Smooth muscle cell (in vitro differentiated cells): ENCODE data around the gene CPSF7. TPM values are rescaled to one million over a fixed set of nuclear protein-coding genes. Genes with fewer than 3 reads are reported as not detected.

Experiments used
- DNase-seq: peaks from one replicate; lab custom pipeline; 2025; ENCODE audit not compliant: unreplicated experiment; lab: John Stamatoyannopoulos, UW
- H2AFZ ChIP-seq: fragments of 200-600 bp; sonication (generic); 2 replicates; pipeline ENCODE4 v1.6.0; 2016; ENCODE audit warnings: antibody characterized with exemption, low read depth, mild to moderate bottlenecking
- H3F3A ChIP-seq: fragments of 200-600 bp; sonication (generic); 2 replicates; pipeline ENCODE4 v1.6.0; 2017; ENCODE audit warnings: antibody characterized with exemption, low read depth
- H3K27ac ChIP-seq: fragments of 200-600 bp; sonication (generic); 2 replicates; pipeline ENCODE4 v1.5.1; 2016; ENCODE audit warnings: low read depth, mild to moderate bottlenecking
- H3K27me3 ChIP-seq: fragments of 200-600 bp; sonication (generic); 2 replicates; pipeline ENCODE4 v1.6.1; 2016; ENCODE audit warnings: low read depth, mild to moderate bottlenecking
- H3K36me3 ChIP-seq: fragments of 200-600 bp; sonication (generic); 2 replicates; pipeline ENCODE4 v1.5.1; 2016; ENCODE audit warnings: low read depth
- H3K4me1 ChIP-seq: fragments of 200-600 bp; sonication (generic); 2 replicates; pipeline ENCODE4 v1.5.1; 2016; ENCODE audit warnings: low read depth
- H3K4me2 ChIP-seq: fragments of 200-600 bp; sonication (generic); 2 replicates; pipeline ENCODE4 v1.6.0; 2016; ENCODE audit warnings: mild to moderate bottlenecking
- H3K4me3 ChIP-seq: fragments of 200-600 bp; sonication (generic); 2 replicates; pipeline ENCODE4 v1.5.1; 2016; ENCODE audit warnings: mild to moderate bottlenecking
- H3K79me2 ChIP-seq: fragments of 200-600 bp; sonication (generic); 2 replicates; pipeline ENCODE4 v1.6.0; 2016; ENCODE audit warnings: low read depth, mild to moderate bottlenecking
- H3K9ac ChIP-seq: fragments of 200-600 bp; sonication (generic); 2 replicates; pipeline ENCODE4 v1.6.0; 2016; ENCODE audit warnings: low read depth
- H3K9me3 ChIP-seq: fragments of 200-600 bp; sonication (generic); replicated peaks from 2 replicates; pipeline ENCODE4 v1.5.1; 2016; ENCODE audit warnings: low read depth
- H4K20me1 ChIP-seq: fragments of 200-600 bp; sonication (generic); 2 replicates; pipeline ENCODE4 v1.6.0; 2016; ENCODE audit warnings: low read depth
- CTCF ChIP-seq: fragments of 200-600 bp; sonication (generic); IDR thresholded peaks from 2 replicates; pipeline ENCODE4 v1.5.1; 2017; ENCODE audit warnings: borderline replicate concordance, mild to moderate bottlenecking, antibody characterized with exemption; ENCODE audit not compliant: insufficient read depth, poor library complexity, severe bottlenecking
- WGBS: methylation state at CpG from one replicate; pipeline ENCODE4 v1.1.7; 2016; ENCODE audit warnings: low lambda C conversion rate; 5-methylcytosine and 5-hydroxymethylcytosine counted together
- polyA plus RNA-seq: library from polyadenylated mRNA; unstranded; fragments of >200 nt; fragmentation: Nextera tagmentation; extraction: Ambion mirVana; gene quantifications from 2 replicates; pipeline ENCODE4 v1.2.1, GENCODE V29; 2016
- total RNA-seq: library from RNA; depleted of rRNA; stranded (reverse); fragments of >200 nt; gene quantifications from 2 replicates; pipeline ENCODE4 v1.2.3, GENCODE V29; 2014

Gene CPSF7
- total and polyA plus RNA-seq, 2 experiments from 2014 or later = 26.2 to 35.1 TPM

GRCh38 chr11:61452825-61453224, 23.1 kb upstream of the CPSF7 start:
- WGBS = 100% methylated on average over 2 of the region's 2 CpGs
- H3K79me2 ChIP-seq = no peaks in the 10 kb centered on the region
- H3K9me3 ChIP-seq = no peaks in the 10 kb centered on the region
- no peak for DNase-seq
- H3K4me1 ChIP-seq = no peaks in the 10 kb centered on the region
- no peak overlapping the region for H3K27ac ChIP-seq
- H3K4me2 ChIP-seq = no peak overlapping the region
- H3F3A ChIP-seq = no peaks in the 10 kb centered on the region
- H3K27me3 ChIP-seq = no peaks in the 10 kb centered on the region
- no peak overlapping the region for H3K9ac ChIP-seq
- H2AFZ ChIP-seq = no peak overlapping the region
- TF ChIP-seq CTCF = no peak
- no peak overlapping the region for H3K4me3 ChIP-seq
- H3K36me3 ChIP-seq = no peaks in the 10 kb centered on the region
- peaks cover 58% of the 10 kb centered on the region for H4K20me1 ChIP-seq

GRCh38 chr11:61448552-61448927, 18.8 kb upstream of the CPSF7 start:
- Histone ChIP-seq H3K79me2 (peaks cover 4% of the 10 kb centered on the region), H4K20me1 (peaks cover 67% of the 10 kb centered on the region), H3K4me2 (no peak overlapping the region), H3K9ac (no peak overlapping the region), H3K27ac (no peak overlapping the region), H2AFZ (no peak overlapping the region), H3K36me3 (no peaks in the 10 kb centered on the region), H3K4me3 (no peak overlapping the region), H3K27me3 (no peaks in the 10 kb centered on the region), H3K4me1 (peaks cover 4% of the 10 kb centered on the region), H3K9me3 (no peaks in the 10 kb centered on the region), H3F3A (peaks cover 20% of the 10 kb centered on the region)
- no peak for DNase-seq
- TF ChIP-seq CTCF = no peak
- WGBS = 91% methylated on average over 7 of the region's 7 CpGs

- DNase-seq = no peak
- no peak overlapping the region for H3K27ac ChIP-seq
- no peak for TF ChIP-seq CTCF
- no peak overlapping the region for H2AFZ ChIP-seq
- 83% methylated on average over 12 of the region's 12 CpGs for WGBS
- no peak overlapping the region for H3K4me3 ChIP-seq
- H3K9ac ChIP-seq = no peak overlapping the region
- no peaks in the 10 kb centered on the region for H3K36me3 ChIP-seq
- H3K4me1 ChIP-seq = peaks cover 4% of the 10 kb centered on the region
- no peak overlapping the region for H3K4me2 ChIP-seq
- peaks cover 10% of the 10 kb centered on the region for H3K79me2 ChIP-seq
- H3F3A ChIP-seq = peaks cover 20% of the 10 kb centered on the region
- H3K9me3 ChIP-seq = no peaks in the 10 kb centered on the region
- H4K20me1 ChIP-seq = peaks cover 72% of the 10 kb centered on the region
- no peaks in the 10 kb centered on the region for H3K27me3 ChIP-seq
Observed at GRCh38 chr11:61447601-61448551, 18.1 kb upstream of the CPSF7 start.

GRCh38 chr11:61446211-61446651, 16.5 kb upstream of the CPSF7 start:
- Histone ChIP-seq H3F3A (peaks cover 24% of the 10 kb centered on the region), H3K4me1 (peaks cover 4% of the 10 kb centered on the region), H3K36me3 (no peaks in the 10 kb centered on the region), H3K79me2 (peaks cover 22% of the 10 kb centered on the region), H2AFZ (no peak overlapping the region), H3K4me3 (no peak overlapping the region), H3K27ac (peak overlapping the region; percentile 33), H3K4me2 (no peak overlapping the region), H3K9me3 (no peaks in the 10 kb centered on the region), H3K9ac (no peak overlapping the region), H4K20me1 (peaks cover 73% of the 10 kb centered on the region), H3K27me3 (no peaks in the 10 kb centered on the region)
- DNase-seq = peak; percentile 57
- 11% methylated on average over 7 of the region's 7 CpGs for WGBS
- peak; percentile 83 for TF ChIP-seq CTCF
